Measurements from ENCODE around the gene GALNT15. TPM values are rescaled to one million over a fixed set of nuclear protein-coding genes. Genes with fewer than 3 reads are reported as not detected.

The GALNT15 gene
- total RNA-seq, 2 experiments from 2014 or later: not detected

DNA sequence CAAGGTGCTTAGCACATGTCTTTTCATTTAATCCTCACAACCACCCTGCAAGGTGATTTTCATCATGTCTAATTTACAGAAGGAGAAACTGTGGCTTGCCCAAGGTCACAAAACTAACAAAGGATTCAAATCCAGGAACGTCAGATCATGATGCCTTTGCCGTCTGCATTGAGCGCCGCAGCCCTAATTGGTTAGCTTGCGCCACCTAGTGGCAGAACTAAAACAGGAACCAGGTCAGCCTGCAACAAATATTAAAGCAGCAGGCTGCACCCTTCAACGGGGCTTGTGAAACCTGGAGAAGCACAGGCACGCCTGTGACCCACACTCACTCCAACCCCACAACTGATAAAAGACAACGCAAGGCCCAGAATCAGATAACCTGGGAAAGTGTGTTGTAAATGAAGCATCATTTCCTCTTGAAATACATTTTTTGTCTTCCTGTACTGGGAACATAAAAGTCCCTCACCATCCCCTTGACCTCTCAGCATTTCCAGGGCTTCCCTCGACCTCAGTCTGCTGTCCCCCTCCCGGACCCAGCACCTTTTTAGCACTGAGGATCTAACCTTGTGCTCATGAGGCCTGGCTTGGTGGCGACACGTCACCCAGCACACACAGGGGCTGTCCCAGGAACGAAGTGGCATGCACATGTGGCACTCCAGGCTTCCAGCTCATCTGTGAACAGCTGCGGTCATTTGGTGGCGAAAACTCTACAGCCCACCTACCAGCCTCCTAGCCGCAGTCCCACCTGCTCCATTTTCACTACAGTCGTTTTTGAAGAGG is 73.0 kb downstream of the GALNT15 start:
- peak; percentile 87 for DNase-seq
- CTCF ChIA-PET: interaction anchor here (0.5 to 2.3 kb wide), 13 partner anchors 10 to 1966 kb away, joined by 3 to 16 read pairs (median 4); partner anchors contain the start of genes DPH3 and OXNAD1

DNA sequence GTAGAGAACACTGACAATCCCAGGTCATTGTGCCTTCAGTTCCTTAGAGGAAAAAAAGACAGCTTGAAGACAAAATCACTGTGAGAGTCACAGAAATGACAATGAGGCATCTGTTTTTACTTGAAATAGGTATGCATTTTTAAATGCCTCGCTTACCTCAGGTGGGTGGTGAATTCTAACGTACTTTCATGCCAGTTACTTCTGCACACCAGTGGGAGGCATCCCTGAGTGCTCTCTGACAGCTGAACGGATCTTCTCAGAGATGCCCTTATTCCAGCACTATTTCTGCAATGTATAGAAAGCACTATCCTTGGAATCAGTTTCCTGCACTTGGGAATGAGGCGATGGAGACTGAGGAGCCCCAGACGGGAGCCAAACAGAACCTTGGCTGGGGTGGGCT is 74.1 kb downstream of the GALNT15 start:
- CTCF ChIA-PET: interaction anchor here (0.6 to 2.3 kb wide), 7 partner anchors 15 to 302 kb away, joined by 3 to 16 read pairs (median 4); partner anchors contain the start of genes DPH3 and OXNAD1
- Mint-ChIP-seq H3K27ac (no peak overlapping the region), H3K27me3 (no peaks in the 10 kb centered on the region), H3K36me3 (peaks cover 2% of the 10 kb centered on the region), H3K4me1 (peaks cover 30% of the 10 kb centered on the region), H3K9me3 (ENCODE audit: low read depth) (no peaks in the 10 kb centered on the region), H3K4me3 (no peak overlapping the region)
- DNase-seq: no peak
- no peak for ATAC-seq

More for the DNA sequence above, 73.0 kb downstream of the GALNT15 start:
- peaks cover 25% of the 10 kb centered on the region for H3K4me1 Mint-ChIP-seq
- H3K36me3 Mint-ChIP-seq: no peaks in the 10 kb centered on the region
- no peaks in the 10 kb centered on the region for H3K9me3 Mint-ChIP-seq (ENCODE audit: low read depth)
- no peaks in the 10 kb centered on the region for H3K27me3 Mint-ChIP-seq
- ATAC-seq: peak; percentile 94
- no peak overlapping the region for H3K27ac Mint-ChIP-seq
- H3K4me3 Mint-ChIP-seq: no peak overlapping the region

DNA sequence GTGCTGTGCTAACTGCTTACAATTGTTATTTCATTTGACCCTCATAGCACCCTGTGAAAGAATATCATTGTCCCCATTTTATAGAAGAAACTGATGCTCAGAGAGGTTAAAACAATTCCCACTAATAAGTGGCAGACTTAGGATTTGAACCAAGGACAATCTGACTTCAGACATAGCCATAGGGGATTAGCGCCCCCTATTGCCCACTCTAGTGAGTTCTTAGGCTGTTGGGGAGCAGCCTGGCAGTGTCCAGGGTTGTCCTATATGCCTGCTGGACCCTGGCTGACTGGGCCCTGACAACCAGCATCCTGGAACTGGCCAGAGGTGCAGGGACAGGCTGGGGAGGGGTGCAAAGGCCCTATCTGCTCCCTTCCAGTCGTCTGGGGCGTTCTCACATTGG is 74.9 kb downstream of the GALNT15 start:
- peaks cover 4% of the 10 kb centered on the region for H3K36me3 Mint-ChIP-seq
- no peak for ATAC-seq
- H3K27ac Mint-ChIP-seq: no peak overlapping the region
- no peak for DNase-seq
- H3K4me3 Mint-ChIP-seq: no peak overlapping the region
- CTCF ChIA-PET: interaction anchor here (1.5 kb wide), 1 partner anchor 203 kb away, joined by 3 read pairs; no protein-coding TSS in a partner anchor
- peaks cover 30% of the 10 kb centered on the region for H3K4me1 Mint-ChIP-seq
- no peaks in the 10 kb centered on the region for H3K9me3 Mint-ChIP-seq (ENCODE audit: low read depth)
- H3K27me3 Mint-ChIP-seq: no peaks in the 10 kb centered on the region

DNA sequence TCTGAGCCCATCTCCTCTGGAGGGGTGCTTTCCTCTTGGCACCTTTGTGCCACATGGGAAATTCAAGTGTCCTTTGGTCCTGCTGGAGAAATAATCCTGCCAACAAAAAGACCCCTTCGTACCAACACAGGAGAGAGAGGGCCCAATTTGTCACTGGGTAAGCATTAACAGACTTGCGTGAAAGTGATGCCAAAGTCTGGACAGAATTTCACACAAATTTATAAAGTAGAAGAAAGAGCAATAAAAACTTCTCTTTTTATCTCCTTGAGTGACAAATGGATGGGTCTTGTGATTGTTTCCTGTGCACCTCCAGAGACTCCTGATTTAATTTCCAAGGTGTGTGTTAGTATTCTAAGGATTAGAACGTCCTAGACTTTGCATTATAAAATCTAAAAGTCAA is 75.4 kb downstream of the GALNT15 start:
- CTCF ChIA-PET: no interaction called here
- peaks cover 36% of the 10 kb centered on the region for H3K4me1 Mint-ChIP-seq
- no peaks in the 10 kb centered on the region for H3K9me3 Mint-ChIP-seq (ENCODE audit: low read depth)
- H3K36me3 Mint-ChIP-seq: peaks cover 5% of the 10 kb centered on the region
- no peak overlapping the region for H3K4me3 Mint-ChIP-seq
- ATAC-seq: no peak
- no peaks in the 10 kb centered on the region for H3K27me3 Mint-ChIP-seq
- no peak for DNase-seq
- H3K27ac Mint-ChIP-seq: no peak overlapping the region

DNA sequence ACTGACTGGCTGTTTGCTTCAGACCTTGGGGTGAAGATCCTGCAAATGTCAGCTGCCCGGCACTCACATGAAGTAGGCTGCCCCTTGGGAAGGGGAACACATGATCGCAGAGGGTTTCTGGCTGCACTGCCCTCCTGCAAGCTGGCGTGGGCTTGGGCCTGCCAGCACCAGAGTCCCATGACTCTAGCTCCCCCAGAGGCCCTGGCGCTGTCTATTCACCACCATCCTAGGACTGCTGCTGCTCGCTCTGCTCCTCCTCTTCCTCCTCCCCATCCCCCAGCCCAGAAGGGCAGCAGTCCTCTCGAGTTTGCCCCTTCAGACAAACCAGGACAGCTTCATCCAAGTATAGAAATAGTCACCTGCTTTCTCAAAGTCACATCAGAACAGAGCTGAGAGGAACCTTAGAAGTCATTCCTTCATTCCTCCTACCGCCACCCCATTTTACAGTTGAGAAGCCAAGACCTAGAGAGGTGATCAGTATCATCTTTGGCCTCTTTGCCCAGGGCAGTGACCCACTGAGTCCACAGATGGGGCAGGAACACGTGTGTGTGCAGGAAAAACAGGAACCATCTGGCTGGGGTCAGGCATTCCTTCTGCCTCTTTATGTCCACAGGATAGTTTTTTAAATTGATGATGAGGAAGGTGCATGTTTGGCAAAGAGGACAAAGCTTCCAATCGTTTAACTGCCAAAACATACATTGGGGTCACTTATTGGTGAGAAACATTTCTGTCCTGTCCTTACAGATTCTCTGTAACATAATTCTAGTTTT is 77.0 kb downstream of the GALNT15 start:
- DNase-seq: no peak

DNA sequence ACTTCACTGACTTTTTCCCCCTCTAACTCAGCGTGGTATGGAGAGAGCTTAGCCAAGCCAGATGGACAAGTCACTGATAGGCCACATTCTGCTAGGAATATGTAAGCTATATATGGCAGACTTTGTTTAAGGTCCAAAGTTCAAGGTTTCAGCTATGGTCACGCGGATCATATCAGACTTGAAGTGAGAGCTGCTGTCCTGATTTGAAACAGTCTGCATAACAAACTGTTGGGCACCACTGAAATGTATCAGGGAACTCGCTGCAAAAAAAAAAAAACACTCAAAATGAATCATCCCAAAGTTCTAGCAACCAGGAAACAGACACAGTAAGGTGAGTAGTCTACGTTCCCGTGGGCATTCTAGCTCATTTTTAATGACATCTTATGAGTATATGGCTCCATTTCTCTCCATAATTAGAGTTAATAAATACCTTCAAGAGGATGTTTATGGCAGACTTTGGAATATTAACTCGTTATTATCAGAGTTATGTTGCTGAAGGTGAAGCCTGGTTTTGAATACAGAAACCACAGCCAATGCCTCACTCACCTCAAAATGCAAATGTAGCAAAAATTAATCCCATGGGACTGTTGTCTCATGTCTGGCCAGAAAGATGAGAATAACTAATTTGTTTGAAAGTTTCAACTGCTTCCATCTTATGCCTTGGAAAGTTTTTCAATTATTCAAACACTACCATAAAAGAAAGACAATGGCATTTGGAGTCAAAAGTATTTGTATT is 77.9 kb downstream of the GALNT15 start:
- Mint-ChIP-seq H3K27ac (no peak overlapping the region), H3K4me3 (no peak overlapping the region), H3K27me3 (no peaks in the 10 kb centered on the region), H3K4me1 (peaks cover 39% of the 10 kb centered on the region), H3K9me3 (ENCODE audit: low read depth) (no peaks in the 10 kb centered on the region), H3K36me3 (peaks cover 10% of the 10 kb centered on the region)
- no peak for ATAC-seq
- DNase-seq: no peak
- CTCF ChIA-PET: interaction anchor here (0.8 to 2.3 kb wide), 4 partner anchors 15 to 206 kb away, joined by 3 to 9 read pairs (median 4); no protein-coding TSS in a partner anchor

More for the DNA sequence above, 77.0 kb downstream of the GALNT15 start:
- Mint-ChIP-seq H3K36me3 (peaks cover 5% of the 10 kb centered on the region), H3K4me3 (no peak overlapping the region), H3K27ac (no peak overlapping the region), H3K27me3 (no peaks in the 10 kb centered on the region), H3K4me1 (peaks cover 43% of the 10 kb centered on the region), H3K9me3 (ENCODE audit: low read depth) (no peaks in the 10 kb centered on the region)
- CTCF ChIA-PET: interaction anchor here (1.3 to 2.3 kb wide), 4 partner anchors 13 to 205 kb away, joined by 3 to 9 read pairs (median 6); partner anchors contain the start of gene DPH3
- no peak for ATAC-seq

DNA sequence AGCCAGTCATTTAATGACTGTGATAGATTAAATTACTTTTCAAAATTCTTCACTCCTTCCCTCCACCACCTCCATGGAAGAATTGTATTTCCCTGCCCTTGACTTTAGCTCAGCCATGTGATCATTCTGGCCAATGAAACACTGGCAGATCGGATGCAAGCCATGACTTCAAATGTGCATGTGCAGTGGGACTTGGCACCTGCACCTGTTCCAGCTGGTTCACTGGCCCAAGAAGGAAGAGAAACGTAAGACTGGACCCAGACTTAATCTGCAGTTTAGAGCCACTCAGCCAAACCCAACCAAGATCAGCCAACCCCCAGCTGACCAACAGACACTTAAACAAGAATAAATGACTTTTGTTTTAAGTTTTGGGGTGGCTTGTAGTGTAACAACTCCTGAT is 78.5 kb downstream of the GALNT15 start:
- no peak overlapping the region for H3K4me3 Mint-ChIP-seq
- H3K36me3 Mint-ChIP-seq: peaks cover 10% of the 10 kb centered on the region
- no peaks in the 10 kb centered on the region for H3K27me3 Mint-ChIP-seq
- H3K27ac Mint-ChIP-seq: no peak overlapping the region
- CTCF ChIA-PET: no interaction called here
- no peaks in the 10 kb centered on the region for H3K9me3 Mint-ChIP-seq (ENCODE audit: low read depth)
- ATAC-seq (no peak), DNase-seq (no peak)
- H3K4me1 Mint-ChIP-seq: peaks cover 34% of the 10 kb centered on the region

DNA sequence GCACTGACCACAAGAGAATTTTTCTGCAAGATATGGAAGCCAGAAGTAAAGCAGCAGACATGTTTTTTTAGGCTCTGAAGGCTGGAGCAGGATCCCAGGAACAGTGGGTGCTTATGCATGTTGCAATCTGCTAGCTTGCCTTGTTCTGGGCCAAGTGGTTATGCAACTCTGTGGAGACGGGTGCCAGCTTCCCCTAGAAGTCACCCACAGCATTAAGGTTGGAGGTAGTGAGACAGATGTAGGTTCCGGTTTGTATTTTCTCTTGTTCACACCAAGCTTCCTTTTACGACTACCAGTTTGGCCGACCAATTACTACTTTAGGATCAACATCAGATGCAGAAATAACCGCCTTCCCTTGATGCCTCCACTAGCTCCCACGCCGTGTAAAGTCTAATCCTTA is 79.1 kb downstream of the GALNT15 start:
- no peak overlapping the region for H3K4me3 Mint-ChIP-seq
- peaks cover 31% of the 10 kb centered on the region for H3K4me1 Mint-ChIP-seq
- no peak for ATAC-seq
- no peak overlapping the region for H3K27ac Mint-ChIP-seq
- CTCF ChIA-PET: interaction anchor here (1.0 to 1.8 kb wide), 4 partner anchors 12 to 208 kb away, joined by 3 to 7 read pairs (median 5); no protein-coding TSS in a partner anchor
- H3K9me3 Mint-ChIP-seq (ENCODE audit: low read depth): no peaks in the 10 kb centered on the region
- DNase-seq: no peak
- peaks cover 10% of the 10 kb centered on the region for H3K36me3 Mint-ChIP-seq
- no peaks in the 10 kb centered on the region for H3K27me3 Mint-ChIP-seq

DNA sequence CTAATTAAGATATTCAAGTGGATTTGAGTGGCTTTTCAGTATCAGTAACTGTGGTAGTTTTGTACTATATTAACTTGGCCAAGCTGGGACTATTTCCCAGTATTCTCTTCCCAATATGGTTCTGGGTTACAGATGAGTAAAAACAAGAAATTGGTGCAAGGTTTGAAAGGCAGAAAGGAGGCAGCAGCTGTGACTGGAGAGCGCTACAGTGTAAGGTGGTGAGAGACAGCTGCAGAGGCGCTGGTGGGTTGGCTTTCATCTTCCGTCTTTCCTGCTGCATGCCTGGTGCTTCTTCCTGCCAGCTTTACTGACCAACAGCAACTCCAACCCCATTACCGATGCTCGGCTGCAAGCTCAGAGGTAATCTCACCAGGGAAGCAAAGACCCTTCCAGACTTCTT is 80.4 kb downstream of the GALNT15 start:
- Mint-ChIP-seq H3K4me3 (peak overlapping the region; percentile 56), H3K27ac (peak overlapping the region; percentile 83), H3K36me3 (peaks cover 17% of the 10 kb centered on the region), H3K9me3 (ENCODE audit: low read depth) (no peaks in the 10 kb centered on the region), H3K27me3 (no peaks in the 10 kb centered on the region), H3K4me1 (peaks cover 33% of the 10 kb centered on the region)
- CTCF ChIA-PET: interaction anchor here (1.0 to 1.9 kb wide), 6 partner anchors 9 to 258 kb away, joined by 3 to 11 read pairs (median 3); partner anchors contain the start of genes DPH3 and OXNAD1
- ATAC-seq (peak; percentile 82), DNase-seq (peak; percentile 67)

DNA sequence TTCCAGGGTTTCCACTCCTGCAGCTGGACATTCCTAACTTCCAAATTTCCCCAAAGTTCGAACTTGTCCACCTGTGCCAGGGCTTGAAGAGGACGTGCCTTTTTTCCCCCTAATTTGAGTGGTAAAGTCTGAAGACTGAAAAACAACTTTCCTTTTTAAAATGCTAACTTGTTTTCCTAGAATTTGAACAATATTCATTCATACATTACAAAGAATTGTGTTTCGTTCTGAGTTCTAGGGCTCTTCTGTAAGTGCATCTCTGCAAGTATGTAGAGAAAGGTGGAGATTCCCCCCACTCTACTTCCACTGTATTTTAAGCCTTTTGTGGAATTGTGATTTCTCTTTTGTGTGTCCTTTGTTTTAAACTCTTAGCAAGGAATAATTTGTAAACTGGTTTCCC is 80.8 kb downstream of the GALNT15 start:
- DNase-seq: no peak
- Mint-ChIP-seq H3K9me3 (ENCODE audit: low read depth) (no peaks in the 10 kb centered on the region), H3K4me3 (peak overlapping the region; percentile 56), H3K27ac (peak overlapping the region; percentile 83), H3K27me3 (no peaks in the 10 kb centered on the region), H3K4me1 (peaks cover 33% of the 10 kb centered on the region), H3K36me3 (peaks cover 19% of the 10 kb centered on the region)
- peak; percentile 12 for ATAC-seq
- CTCF ChIA-PET: interaction anchor here (1.0 to 1.9 kb wide), 5 partner anchors 9 to 257 kb away, joined by 3 to 11 read pairs (median 3); partner anchors contain the start of genes DPH3 and OXNAD1

DNA sequence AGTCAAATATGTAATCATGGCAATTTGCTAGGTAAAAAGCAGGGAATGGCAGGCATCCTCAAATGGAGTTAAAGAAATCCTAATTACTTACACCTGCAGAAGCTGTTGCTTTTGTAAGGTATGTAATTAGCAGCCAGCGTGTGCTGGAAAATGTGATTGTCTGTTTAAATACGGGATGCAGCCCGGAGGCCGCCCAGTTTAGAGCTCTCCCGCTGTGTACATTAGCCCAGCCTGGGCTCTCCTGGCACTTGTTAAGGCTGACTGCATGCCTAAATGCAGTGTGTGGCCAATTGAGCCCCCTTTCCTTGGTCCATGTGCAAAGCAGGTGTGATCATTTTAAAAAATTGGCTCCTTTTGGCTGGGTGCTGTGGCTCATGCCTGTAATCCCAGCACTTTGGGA is 81.2 kb downstream of the GALNT15 start:
- Mint-ChIP-seq H3K4me3 (no peak overlapping the region), H3K27ac (no peak overlapping the region), H3K4me1 (peaks cover 33% of the 10 kb centered on the region), H3K27me3 (no peaks in the 10 kb centered on the region), H3K36me3 (peaks cover 19% of the 10 kb centered on the region), H3K9me3 (ENCODE audit: low read depth) (no peaks in the 10 kb centered on the region)
- CTCF ChIA-PET: interaction anchor here (1.3 to 1.9 kb wide), 3 partner anchors 9 to 206 kb away, joined by 3 to 11 read pairs (median 7); partner anchors contain the start of genes DPH3 and OXNAD1
- ATAC-seq (no peak), DNase-seq (no peak)

DNA sequence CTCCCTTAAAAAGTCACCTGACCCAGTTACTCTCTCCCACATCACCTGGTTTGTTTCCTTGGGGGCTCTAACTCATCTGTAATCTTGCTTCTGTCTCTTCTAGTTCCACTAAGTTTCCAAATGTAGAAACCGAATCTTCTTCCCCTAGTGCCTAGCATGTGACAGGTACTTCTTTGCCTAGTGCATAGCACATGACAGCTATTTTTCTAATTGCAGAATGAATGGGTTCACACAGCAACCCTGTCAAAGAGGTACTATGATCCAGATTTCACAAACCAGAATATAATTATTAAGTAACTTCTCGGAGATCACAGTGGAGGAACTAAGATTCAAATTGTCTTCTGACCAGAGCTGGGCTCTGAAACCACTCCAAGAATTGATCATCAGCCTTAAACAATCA is 82.8 kb downstream of the GALNT15 start:
- Mint-ChIP-seq H3K36me3 (peaks cover 19% of the 10 kb centered on the region), H3K27ac (no peak overlapping the region), H3K9me3 (ENCODE audit: low read depth) (no peaks in the 10 kb centered on the region), H3K27me3 (no peaks in the 10 kb centered on the region), H3K4me3 (no peak overlapping the region), H3K4me1 (peaks cover 36% of the 10 kb centered on the region)
- no peak for ATAC-seq
- CTCF ChIA-PET: interaction anchor here (1.3 kb wide), 1 partner anchor 10 kb away, joined by 4 read pairs; no protein-coding TSS in a partner anchor
- DNase-seq: no peak

Measured in activated CD8-positive, alpha-beta memory T cell treated with anti-CD3 and anti-CD28 coated beads, Interleukin-2, amount 10 ng/mL, durations not matched to agents 7 days and 5 days (primary cell).